Duodenal mucosa (tissue), 2 donors: ENCODE data around the gene NPFFR1.
"Not testable (repeated sequence)": the region's sequence is repeated elsewhere in the genome, so short reads cannot be mapped to it uniquely, and the experiment has no call there.

ENCODE experiments used
- H3K27ac ChIP-seq: one replicate; pipeline ENCODE4 v1.7.0; 2013; ENCODE audit warnings: low read depth, low read length
- H3K27me3 ChIP-seq, 2 donors: one replicate each; pipeline ENCODE4 v1.7.0; 2013; ENCODE audit warnings: low read length in 2 of 2, control low read depth in 1 of 2; ENCODE audit not compliant: insufficient read depth in 2 of 2, control insufficient read depth in 1 of 2
- H3K36me3 ChIP-seq, 2 donors: one replicate each; pipeline ENCODE4 v1.7.0; 2013; ENCODE audit warnings: low read length in 2 of 2, control low read depth in 1 of 2; ENCODE audit not compliant: insufficient read depth in 2 of 2, control insufficient read depth in 1 of 2
- H3K4me1 ChIP-seq, 2 donors: one replicate each; pipeline ENCODE4 v1.7.0; 2013; ENCODE audit warnings: low read length in 2 of 2, control low read depth in 1 of 2; ENCODE audit not compliant: insufficient read depth in 2 of 2, control insufficient read depth in 1 of 2
- H3K4me3 ChIP-seq, 2 donors: one replicate each; pipeline ENCODE4 v1.7.0; 2013; ENCODE audit warnings: low read length in 2 of 2, low read depth in 1 of 2
- H3K9ac ChIP-seq, 2 donors: one replicate each; pipeline ENCODE4 v1.7.0; 2013; ENCODE audit warnings: low read length in 2 of 2, low read depth in 1 of 2
- H3K9me3 ChIP-seq, 2 donors: one replicate each; pipeline ENCODE4 v1.7.0; 2013; ENCODE audit warnings: low read length in 2 of 2, control low read depth in 1 of 2; ENCODE audit not compliant: control insufficient read depth in 1 of 2

Gene NPFFR1

DNA sequence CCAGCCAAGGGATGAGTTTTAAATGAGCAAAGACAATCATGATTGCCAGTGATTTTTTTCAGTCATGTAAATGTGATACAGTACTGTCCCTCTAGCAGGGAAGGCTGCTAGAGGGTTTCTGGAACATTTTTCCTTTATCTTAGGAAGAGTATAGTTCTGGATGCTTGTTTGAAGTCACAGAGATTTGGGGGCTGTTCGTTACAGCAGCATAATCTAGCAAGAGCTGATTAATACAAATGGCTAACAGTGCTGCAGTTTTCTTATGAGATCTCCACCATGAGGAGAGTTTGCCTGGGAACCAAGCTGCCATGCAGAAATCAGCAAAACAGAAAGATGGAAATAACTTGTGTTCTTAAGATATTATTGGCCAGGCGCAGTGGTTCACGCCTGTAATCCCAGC lies 42.7 kb downstream of the NPFFR1 start:
- H3K9ac ChIP-seq = no peak overlapping the region
- H3K4me1 ChIP-seq = no peaks in the 10 kb centered on the region
- H3K27me3 ChIP-seq = no peaks in the 10 kb centered on the region
- no peaks in the 10 kb centered on the region for H3K9me3 ChIP-seq
- no peak overlapping the region for H3K27ac ChIP-seq
- H3K4me3 ChIP-seq = no peak overlapping the region
- H3K36me3 ChIP-seq = no peaks in the 10 kb centered on the region

DNA sequence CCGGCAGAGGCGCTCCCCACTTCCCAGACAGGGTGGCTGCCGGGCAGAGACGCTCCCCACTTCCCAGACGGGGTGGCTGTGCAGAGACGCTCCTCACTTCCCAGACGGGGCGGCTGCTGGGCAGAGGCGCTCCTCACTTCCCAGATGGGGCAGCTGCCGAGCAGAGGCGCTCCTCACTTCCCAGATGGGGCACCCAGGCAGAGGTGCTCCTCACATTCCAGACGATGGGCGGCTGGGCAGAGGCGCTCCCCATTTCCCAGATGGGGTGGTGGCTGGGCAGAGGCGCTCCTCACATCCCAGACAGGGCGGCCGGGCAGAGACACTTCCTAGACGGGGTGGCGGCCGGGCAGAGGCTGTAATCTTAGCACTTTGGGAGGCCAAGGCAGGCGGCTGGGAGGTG lies 43.8 kb downstream of the NPFFR1 start:
- not testable (repeated sequence) for H3K27ac ChIP-seq, H3K4me1 ChIP-seq, H3K36me3 ChIP-seq, H3K9ac ChIP-seq, H3K27me3 ChIP-seq, H3K4me3 ChIP-seq, H3K9me3 ChIP-seq

DNA sequence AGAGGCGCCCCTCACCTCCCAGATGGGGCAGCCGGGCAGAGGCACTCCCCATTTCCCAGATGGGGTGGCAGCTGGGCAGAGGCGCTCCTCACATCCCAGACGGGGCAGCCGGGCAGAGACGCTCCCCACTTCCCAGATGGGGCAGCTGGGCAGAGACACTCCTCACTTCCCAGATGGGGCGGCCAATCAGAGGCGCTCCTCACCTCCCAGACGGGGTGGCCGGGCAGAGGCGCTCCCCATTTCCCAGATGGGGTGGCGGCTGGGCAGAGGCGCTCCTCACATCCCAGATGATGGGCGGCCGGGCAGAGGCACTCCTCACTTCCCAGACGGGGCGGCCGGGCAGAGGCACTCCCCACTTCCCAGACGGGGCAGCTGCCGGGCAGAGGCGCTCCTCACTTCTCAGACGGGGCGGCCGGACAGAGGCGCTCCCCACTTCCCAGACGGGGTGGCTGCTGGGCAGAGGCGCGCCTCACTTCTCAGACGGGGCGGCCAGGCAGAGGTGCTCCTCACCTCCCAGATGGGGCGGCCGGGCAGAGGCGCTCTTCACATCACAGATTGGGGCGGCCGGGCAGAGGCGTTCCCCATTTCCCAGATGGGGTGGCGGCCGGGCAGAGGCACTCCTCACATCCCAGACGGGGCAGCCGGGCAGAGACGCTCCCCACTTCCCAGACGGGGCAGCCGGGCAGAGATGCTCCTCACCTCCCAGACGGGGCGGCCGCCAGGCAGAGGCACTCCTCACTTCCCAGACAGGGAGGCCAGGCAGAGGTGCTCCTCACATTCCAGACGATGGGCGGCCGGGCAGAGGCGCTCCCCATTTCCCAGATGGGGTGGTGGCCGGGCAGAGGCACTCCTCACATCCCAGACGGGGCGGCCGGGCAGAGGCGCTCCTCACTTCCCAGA lies 44.5 kb downstream of the NPFFR1 start:
- H3K4me1 ChIP-seq, H3K9ac ChIP-seq, H3K27me3 ChIP-seq, H3K4me3 ChIP-seq, H3K9me3 ChIP-seq, H3K27ac ChIP-seq, H3K36me3 ChIP-seq: not testable (repeated sequence)

DNA sequence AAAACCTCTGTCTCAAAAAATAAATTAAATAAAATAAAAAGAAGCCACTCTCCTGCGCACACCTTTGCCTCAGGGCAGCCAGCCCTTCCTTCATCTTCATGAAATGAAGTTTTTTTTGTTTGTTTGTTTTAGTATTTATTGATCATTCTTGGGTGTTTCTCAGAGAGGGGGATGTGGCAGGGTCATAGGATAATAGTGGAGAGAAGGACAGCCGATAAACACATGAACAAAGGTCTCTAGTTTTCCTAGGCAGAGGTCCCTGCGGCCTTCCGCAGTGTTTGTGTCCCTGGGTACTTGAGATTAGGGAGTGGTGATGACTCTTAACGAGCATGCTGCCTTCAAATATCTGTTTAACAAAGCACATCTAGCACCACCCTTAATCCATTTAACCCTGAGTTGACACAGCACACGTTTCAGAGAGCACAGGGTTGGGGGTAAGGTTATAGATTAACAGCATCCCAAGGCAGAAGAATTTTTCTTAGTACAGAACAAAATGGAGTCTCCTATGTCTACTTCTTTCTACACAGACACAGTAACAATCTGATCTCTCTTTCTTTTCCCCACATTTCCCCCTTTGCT lies 45.8 kb downstream of the NPFFR1 start:
- H3K27me3 ChIP-seq, H3K4me1 ChIP-seq, H3K9ac ChIP-seq, H3K27ac ChIP-seq, H3K4me3 ChIP-seq, H3K9me3 ChIP-seq, H3K36me3 ChIP-seq: not testable (repeated sequence)

DNA sequence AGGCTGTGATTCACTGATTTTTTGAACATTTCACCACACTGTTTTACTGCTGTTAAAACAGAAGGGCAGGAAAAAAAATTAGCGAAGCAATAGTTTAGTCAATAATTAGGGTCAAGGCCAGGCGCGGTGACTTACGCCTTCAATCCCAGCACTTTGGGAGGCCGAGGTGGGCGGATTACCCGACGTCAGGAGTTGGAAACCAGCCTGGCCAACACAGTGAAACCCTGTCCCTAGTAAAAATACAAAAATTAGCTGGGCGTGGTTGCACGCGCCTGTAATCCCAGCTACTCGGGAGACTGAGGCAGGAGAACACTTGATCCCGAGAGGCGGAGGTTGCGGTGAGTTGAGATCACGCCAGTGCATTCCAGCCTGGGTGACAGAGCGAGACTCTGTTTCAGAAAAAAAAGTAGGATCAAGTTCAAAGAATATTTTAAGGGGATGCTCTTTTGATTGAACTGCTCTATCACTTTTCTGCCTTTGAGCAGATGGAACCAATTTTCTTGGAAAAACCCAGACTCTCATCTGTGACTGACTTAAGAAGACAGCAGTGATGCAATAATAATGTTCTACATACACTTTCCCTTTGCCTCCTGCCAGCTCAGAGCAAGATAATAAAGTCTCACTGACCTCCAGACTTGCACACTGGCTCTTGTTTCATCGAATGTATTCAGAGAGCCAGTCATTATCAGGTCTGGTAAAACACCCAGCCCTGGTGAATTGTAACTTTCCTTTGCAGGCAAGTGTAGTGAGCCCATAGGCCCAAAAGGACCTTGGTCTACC lies 48.9 kb downstream of the NPFFR1 start:
- Histone ChIP-seq H3K27ac (no peak overlapping the region), H3K9ac (no peak overlapping the region), H3K36me3 (peaks cover 0 to 2% of the 10 kb centered on the region in 2 donors), H3K4me1 (peaks cover 10 to 15% of the 10 kb centered on the region in 2 donors), H3K9me3 (no peaks in the 10 kb centered on the region), H3K27me3 (no peaks in the 10 kb centered on the region), H3K4me3 (no peak overlapping the region)

- peaks cover 10 to 15% of the 10 kb centered on the region in 2 donors for H3K4me1 ChIP-seq
- peaks cover 0 to 6% of the 10 kb centered on the region in 2 donors for H3K36me3 ChIP-seq
- H3K9me3 ChIP-seq = no peaks in the 10 kb centered on the region
- no peaks in the 10 kb centered on the region for H3K27me3 ChIP-seq
- H3K9ac ChIP-seq = peak overlapping the region; percentile 74 to 98
- peak overlapping the region; percentile 84 to 87 for H3K4me3 ChIP-seq
- no peak overlapping the region for H3K27ac ChIP-seq
Measured at GRCh38 chr10:70233939-70234300, 49.9 kb downstream of the NPFFR1 start.

DNA sequence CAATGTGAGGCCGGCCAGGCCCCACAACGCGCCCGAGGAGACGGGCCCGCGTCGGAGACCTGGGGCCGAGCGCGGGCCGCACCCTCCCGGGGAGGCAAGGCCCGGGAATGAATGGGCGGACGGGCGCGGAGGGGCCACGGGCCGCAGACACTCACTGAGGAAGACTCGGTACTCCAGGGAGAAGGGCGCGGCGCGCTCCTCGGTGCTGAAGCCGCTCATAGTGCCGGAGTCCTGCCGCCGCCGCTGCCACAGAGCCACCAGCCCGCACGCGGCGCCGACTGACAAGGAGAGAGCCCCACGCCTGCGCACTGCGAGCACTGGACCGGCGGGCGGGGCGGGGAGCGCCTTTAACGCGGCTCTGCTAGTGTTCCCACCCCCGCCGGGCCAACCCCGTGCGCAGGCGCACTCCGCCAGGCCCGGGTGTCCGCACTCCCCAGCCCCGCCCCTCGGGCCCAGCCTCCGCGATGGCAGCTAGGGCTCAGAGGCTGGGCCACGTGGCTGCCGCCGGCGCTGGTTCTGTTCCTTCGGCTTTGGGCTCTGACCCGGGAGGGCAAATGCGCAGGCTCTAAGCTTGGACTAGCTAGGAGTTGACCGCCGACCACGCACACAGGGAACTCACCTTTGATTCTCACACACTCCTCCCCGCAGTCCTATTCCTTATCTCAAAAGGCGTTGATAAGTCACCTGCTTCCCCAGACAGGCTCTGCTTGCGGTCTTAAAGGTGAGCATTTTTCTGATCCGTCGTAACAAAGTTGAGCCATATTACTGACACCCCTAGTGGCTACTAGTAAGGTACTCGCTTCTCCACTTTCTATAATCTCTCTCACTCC lies 50.5 kb downstream of the NPFFR1 start, which contains the start of gene PPA1:
PPA1 (minus strand) TSS at position 321 of the 830 bp plus-strand sequence; CDS start at position 219, 102 bp downstream.
- H3K27ac ChIP-seq = peak within 1 kb of the TSS; percentile 91
- H3K27me3 ChIP-seq = no peaks in the 10 kb centered on the region
- peak within 1 kb of the TSS; percentile 84 to 87 for H3K4me3 ChIP-seq
- peaks cover 14 to 21% of the 10 kb centered on the region in 2 donors for H3K4me1 ChIP-seq
- H3K36me3 ChIP-seq = peaks cover 0 to 10% of the 10 kb centered on the region in 2 donors
- peak within 1 kb of the TSS; percentile 88 to 98 for H3K9ac ChIP-seq
- no peaks in the 10 kb centered on the region for H3K9me3 ChIP-seq

GRCh38 chr10:70232859-70233108 lies 51.0 kb downstream of the NPFFR1 start:
- peak overlapping the region; percentile 88 to 98 for H3K9ac ChIP-seq
- peak overlapping the region; percentile 84 for H3K4me3 ChIP-seq
- H3K4me1 ChIP-seq = peaks cover 19 to 25% of the 10 kb centered on the region in 2 donors
- H3K27me3 ChIP-seq = no peaks in the 10 kb centered on the region
- no peaks in the 10 kb centered on the region for H3K9me3 ChIP-seq
- H3K27ac ChIP-seq = peak overlapping the region; percentile 91
- H3K36me3 ChIP-seq = peaks cover 0 to 10% of the 10 kb centered on the region in 2 donors

DNA sequence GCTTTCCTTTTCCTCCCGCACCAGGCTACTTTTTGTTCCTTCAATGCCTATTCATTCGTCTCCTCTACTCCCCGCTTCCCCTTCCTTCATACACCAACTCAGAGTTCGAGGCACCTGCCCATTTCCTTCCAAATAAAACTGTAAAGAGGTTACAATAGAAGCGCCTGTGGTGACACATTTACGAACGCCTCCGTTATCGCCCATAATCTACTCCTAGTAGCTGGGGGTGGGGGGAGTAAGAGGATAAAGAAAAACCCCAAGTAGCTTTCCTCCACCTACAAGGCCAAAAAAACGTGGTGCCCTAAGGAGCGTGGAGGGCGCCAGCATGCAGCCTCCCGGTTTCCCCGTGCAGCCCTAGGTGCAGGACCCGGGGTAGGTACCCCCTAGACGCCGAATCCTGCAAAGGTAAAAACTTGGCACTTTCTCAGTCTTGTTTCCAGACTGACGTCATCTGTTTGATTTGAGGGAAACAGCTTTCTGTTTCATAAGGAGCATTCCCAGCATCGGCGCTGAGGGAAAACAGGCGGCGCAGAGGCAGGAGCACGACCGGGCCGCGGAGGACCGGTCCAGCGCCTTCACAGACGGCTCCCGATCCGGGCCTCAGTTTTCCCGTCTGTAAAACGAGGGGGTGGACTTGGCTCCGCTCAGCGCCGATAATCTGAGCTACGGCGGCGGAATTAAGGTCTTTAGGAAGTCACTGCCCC lies 51.5 kb downstream of the NPFFR1 start:
- Histone ChIP-seq H3K27ac (peak overlapping the region; percentile 91), H3K9me3 (no peaks in the 10 kb centered on the region), H3K4me1 (peaks cover 22 to 25% of the 10 kb centered on the region in 2 donors), H3K27me3 (no peaks in the 10 kb centered on the region), H3K4me3 (peak overlapping the region; percentile 84), H3K9ac (peak overlapping the region; percentile 88 to 98), H3K36me3 (peaks cover 0 to 10% of the 10 kb centered on the region in 2 donors)
